Measurements from ENCODE around the gene ZNF292. TPM values are rescaled to one million over a fixed set of nuclear protein-coding genes. Genes with fewer than 3 reads are reported as not detected.

The ZNF292 gene
- polyA plus RNA-seq, 1 of the 3 experiments (the other 2 are of a cell fraction), result 3.2 TPM

GRCh38 chr6:87118054-87118453 lies 37.3 kb upstream of the ZNF292 start:
- no peak for DNase-seq
- CTCF ChIA-PET, result interaction anchor here (0.6 to 1.0 kb wide), 2 partner anchors 20 to 204 kb away, joined by 3 read pairs; no protein-coding TSS in a partner anchor
- Histone ChIP-seq H3K27me3 (ENCODE audit: insufficient read depth) (no peaks in the 10 kb centered on the region), H3K36me3 (replicated peaks in 1 of 2; ENCODE audit: control insufficient read depth in 1 of 2, insufficient read depth in 2 of 2, low read length in 1 of 2) (no peaks in the 10 kb centered on the region), H4K20me1 (ENCODE audit: insufficient read depth) (no peaks in the 10 kb centered on the region), H3K4me1 (ENCODE audit: control insufficient read depth in 1 of 2, insufficient read depth in 2 of 2, low read depth in 1 of 2, low read length in 1 of 2) (no peaks in the 10 kb centered on the region; a peak in 2 of 4 replicates), H3K9me2 (no peaks in the 10 kb centered on the region), H2AFZ (ENCODE audit: low read depth) (no peak overlapping the region), H3K9me3 (no peaks in the 10 kb centered on the region), H3K27ac (ENCODE audit: low read depth in 2 of 2, low read length in 1 of 2) (no peak overlapping the region), H3K9ac (no peak overlapping the region), H3K4me3 (ENCODE audit: low read depth in 2 of 2, low read length in 1 of 2) (no peak overlapping the region), H3F3A (replicated peaks; ENCODE audit: insufficient read depth) (no peaks in the 10 kb centered on the region), H3K79me2 (ENCODE audit: insufficient read depth) (no peaks in the 10 kb centered on the region), H3K4me2 (no peak overlapping the region)
- POLR2A ChIA-PET, result no interaction called here
- WGBS (ENCODE audit: low lambda C conversion rate), result 58% methylated on average over 4 of the region's 4 CpGs
- no peak for TF ChIP-seq RAD21 (IDR thresholded peaks at IDR 0.05; ENCODE audit: low read length)
- TF ChIP-seq NRF1 (IDR thresholded peaks at IDR 0.05; ENCODE audit: low read depth, low read length), result no peak
- TF ChIP-seq TEAD4 (IDR thresholded peaks at IDR 0.05; ENCODE audit: borderline replicate concordance, insufficient read depth), result no peak
- TF ChIP-seq RFX5 (IDR thresholded peaks at IDR 0.05; ENCODE audit: low read length), result no peak
- no peak for TF ChIP-seq GABPA (IDR thresholded peaks at IDR 0.05; ENCODE audit: low read depth)

DNA sequence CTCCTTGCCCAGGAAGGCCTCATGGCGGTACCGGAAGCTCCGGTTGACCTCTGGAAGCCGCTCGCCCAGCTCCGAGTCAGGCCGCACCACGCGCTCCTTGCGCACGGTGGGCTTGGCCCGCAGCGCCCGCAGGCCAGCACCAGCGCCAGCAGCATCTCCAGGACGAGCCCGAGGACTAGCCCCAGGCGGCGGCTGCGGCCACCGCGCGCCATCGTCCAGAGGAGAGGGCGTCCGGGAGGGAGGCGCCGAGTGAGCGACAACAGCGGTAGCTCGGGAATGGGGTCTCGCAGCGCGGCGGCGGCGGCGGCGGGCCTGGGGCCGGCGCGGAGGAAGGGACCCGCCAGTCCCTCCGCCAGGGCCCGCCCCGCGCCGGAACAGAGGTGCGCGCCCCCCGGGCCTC lies 32.9 kb upstream of the ZNF292 start:
- no peak for DNase-seq
- Histone ChIP-seq H3K27me3 (ENCODE audit: insufficient read depth) (no peaks in the 10 kb centered on the region), H3F3A (replicated peaks; ENCODE audit: insufficient read depth) (peaks cover 4% of the 10 kb centered on the region), H3K9me3 (no peaks in the 10 kb centered on the region), H3K4me2 (no peak overlapping the region), H3K9me2 (no peaks in the 10 kb centered on the region), H3K79me2 (ENCODE audit: insufficient read depth) (no peaks in the 10 kb centered on the region), H3K27ac (ENCODE audit: low read depth in 2 of 2, low read length in 1 of 2) (no peak overlapping the region), H2AFZ (ENCODE audit: low read depth) (no peak overlapping the region), H3K4me1 (ENCODE audit: control insufficient read depth in 1 of 2, insufficient read depth in 2 of 2, low read depth in 1 of 2, low read length in 1 of 2) (no peaks in the 10 kb centered on the region), H4K20me1 (ENCODE audit: insufficient read depth) (no peaks in the 10 kb centered on the region), H3K9ac (no peak overlapping the region), H3K4me3 (ENCODE audit: low read depth in 2 of 2, low read length in 1 of 2) (no peak overlapping the region), H3K36me3 (replicated peaks in 1 of 2; ENCODE audit: control insufficient read depth in 1 of 2, insufficient read depth in 2 of 2, low read length in 1 of 2) (no peaks in the 10 kb centered on the region)
- WGBS (ENCODE audit: low lambda C conversion rate), result 91% methylated on average over 26 of the region's 51 CpGs
- TF ChIP-seq GABPA (IDR thresholded peaks at IDR 0.05; ENCODE audit: low read depth) (no peak), ZBTB33 (IDR thresholded peaks at IDR 0.05; ENCODE audit: borderline replicate concordance, low read depth) (no peak), REST (IDR thresholded peaks at IDR 0.05; ENCODE audit: low read depth, low read length) (no peak), EZH2phosphoT487 (IDR thresholded peaks at IDR 0.05; ENCODE audit: borderline replicate concordance, low read depth) (no peak), RFX5 (IDR thresholded peaks at IDR 0.05; ENCODE audit: low read length) (no peak), EP300 (IDR thresholded peaks at IDR 0.05; ENCODE audit: borderline replicate concordance in 1 of 2, low read depth in 1 of 2, low read length in 1 of 2) (no peak)
- TF ChIP-seq, protein P1, sequence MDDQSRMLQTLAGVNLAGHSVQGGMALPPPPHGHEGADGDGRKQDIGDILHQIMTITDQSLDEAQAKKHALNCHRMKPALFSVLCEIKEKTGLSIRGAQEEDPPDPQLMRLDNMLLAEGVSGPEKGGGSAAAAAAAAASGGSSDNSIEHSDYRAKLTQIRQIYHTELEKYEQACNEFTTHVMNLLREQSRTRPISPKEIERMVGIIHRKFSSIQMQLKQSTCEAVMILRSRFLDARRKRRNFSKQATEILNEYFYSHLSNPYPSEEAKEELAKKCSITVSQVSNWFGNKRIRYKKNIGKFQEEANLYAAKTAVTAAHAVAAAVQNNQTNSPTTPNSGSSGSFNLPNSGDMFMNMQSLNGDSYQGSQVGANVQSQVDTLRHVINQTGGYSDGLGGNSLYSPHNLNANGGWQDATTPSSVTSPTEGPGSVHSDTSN (IDR thresholded peaks at IDR 0.05), result no peak
- ChIA-PET CTCF (interaction anchor here (1.2 kb wide), 1 partner anchor 14 kb away, joined by 3 read pairs; no protein-coding TSS in a partner anchor), POLR2A (interaction anchor here (0.6 kb wide), 1 partner anchor 402 kb away, joined by 3 read pairs; no protein-coding TSS in a partner anchor)

Data from SK-N-SH (cell line).